Measurements from ENCODE around the gene PDE4C.

PDE4C gene

GRCh38 chr19:18269070-18269723 lies 43.0 kb upstream of the PDE4C start:
- DNase-seq (ENCODE audit: low spot score), result no peak
- no peak for TF ChIP-seq CTCF (IDR thresholded peaks at IDR 0.05; ENCODE audit: extremely low read depth, missing control alignments)

GRCh38 chr19:18266771-18267686 lies 40.8 kb upstream of the PDE4C start:
- DNase-seq (ENCODE audit: low spot score), result no peak
- TF ChIP-seq CTCF (IDR thresholded peaks at IDR 0.05; ENCODE audit: extremely low read depth, missing control alignments), result no peak

- DNase-seq (ENCODE audit: low spot score), result no peak
Observed at GRCh38 chr19:18265582-18265981, 39.3 kb upstream of the PDE4C start.

GRCh38 chr19:18264971-18265540 lies 38.8 kb upstream of the PDE4C start:
- no peak for DNase-seq (ENCODE audit: low spot score)
- no peak for TF ChIP-seq CTCF (IDR thresholded peaks at IDR 0.05; ENCODE audit: extremely low read depth, missing control alignments)

More at GRCh38 chr19:18265582-18265981, 39.3 kb upstream of the PDE4C start:
- no peak for TF ChIP-seq CTCF (IDR thresholded peaks at IDR 0.05; ENCODE audit: extremely low read depth, missing control alignments)

GRCh38 chr19:18264137-18264854 lies 38.1 kb upstream of the PDE4C start:
- no peak for TF ChIP-seq CTCF (IDR thresholded peaks at IDR 0.05; ENCODE audit: extremely low read depth, missing control alignments)
- DNase-seq (ENCODE audit: low spot score), result no peak

GRCh38 chr19:18263324-18264136 lies 37.3 kb upstream of the PDE4C start:
- TF ChIP-seq CTCF (IDR thresholded peaks at IDR 0.05; ENCODE audit: extremely low read depth, missing control alignments), result no peak
- DNase-seq (ENCODE audit: low spot score), result no peak
